HG03469 (cell line): ENCODE data around the gene PRPF39.
"Not testable (repeated sequence)": the region's sequence is repeated elsewhere in the genome, so short reads cannot be mapped to it uniquely, and the experiment has no call there.

Experiments
- ATAC-seq: cut with Tn5 transposase; IDR thresholded peaks from one replicate; pipeline ENCODE4 v1.9.1; 2021; ENCODE audit warnings: mild to moderate bottlenecking, moderate library complexity, moderate number of reproducible peaks; ENCODE audit not compliant: unreplicated experiment

Gene PRPF39

GRCh38 chr14:45081096-45081495, 2.8 kb upstream of the PRPF39 start:
- not testable (repeated sequence) for ATAC-seq

- ATAC-seq = no peak
Observed at GRCh38 chr14:45082420-45082819, 1.5 kb upstream of the PRPF39 start.

- ATAC-seq = no peak
Observed at GRCh38 chr14:45083617-45083975, 320 bp upstream of the PRPF39 start.

GRCh38 chr14:45084946-45085346, 1.0 kb downstream of the PRPF39 start:
- ATAC-seq = no peak

- peak; percentile 81 for ATAC-seq
Observed at GRCh38 chr14:45089813-45090212, 5.9 kb downstream of the PRPF39 start.

- no peak for ATAC-seq
Observed at GRCh38 chr14:45091710-45092109, 7.8 kb downstream of the PRPF39 start.

GRCh38 chr14:45094275-45094674, 10.4 kb downstream of the PRPF39 start:
- no peak for ATAC-seq

- no peak for ATAC-seq
Observed at GRCh38 chr14:45095143-45095542, 11.2 kb downstream of the PRPF39 start.

- no peak for ATAC-seq
Observed at GRCh38 chr14:45096218-45096617, 12.3 kb downstream of the PRPF39 start.

- ATAC-seq = no peak
Observed at GRCh38 chr14:45103806-45104205, 19.9 kb downstream of the PRPF39 start.

- ATAC-seq = no peak
Observed at GRCh38 chr14:45104561-45104960, 20.6 kb downstream of the PRPF39 start.

- no peak for ATAC-seq
Observed at GRCh38 chr14:45112896-45113781, 29.2 kb downstream of the PRPF39 start.

GRCh38 chr14:45114327-45114726, 30.4 kb downstream of the PRPF39 start:
- no peak for ATAC-seq

- no peak for ATAC-seq
Observed at GRCh38 chr14:45118594-45118993, 34.7 kb downstream of the PRPF39 start.

GRCh38 chr14:45120096-45120495, 36.2 kb downstream of the PRPF39 start:
- no peak for ATAC-seq

- no peak for ATAC-seq
Observed at GRCh38 chr14:45123271-45123670, 39.4 kb downstream of the PRPF39 start.

- ATAC-seq = no peak
Observed at GRCh38 chr14:45125754-45126153, 41.8 kb downstream of the PRPF39 start.

GRCh38 chr14:45128963-45129629, 45.2 kb downstream of the PRPF39 start:
- ATAC-seq = no peak

- ATAC-seq = no peak
Observed at GRCh38 chr14:45133683-45134050, 49.8 kb downstream of the PRPF39 start.

- ATAC-seq = peak; percentile 87
Observed at GRCh38 chr14:45134051-45134958, 50.4 kb downstream of the PRPF39 start, which contains the start of gene FKBP3. Gene FKBP3, minus strand, starts transcription at chr14:45134481. Its CDS starts 25 bp downstream, at chr14:45134456.

- no peak for ATAC-seq
Observed at GRCh38 chr14:45135156-45135555, 51.2 kb downstream of the PRPF39 start.
